Measurements from ENCODE around the gene SLC35E2B.
"Not testable (repeated sequence)": the region's sequence is repeated elsewhere in the genome, so short reads cannot be mapped to it uniquely, and the experiment has no call there.

Gene SLC35E2B

DNA sequence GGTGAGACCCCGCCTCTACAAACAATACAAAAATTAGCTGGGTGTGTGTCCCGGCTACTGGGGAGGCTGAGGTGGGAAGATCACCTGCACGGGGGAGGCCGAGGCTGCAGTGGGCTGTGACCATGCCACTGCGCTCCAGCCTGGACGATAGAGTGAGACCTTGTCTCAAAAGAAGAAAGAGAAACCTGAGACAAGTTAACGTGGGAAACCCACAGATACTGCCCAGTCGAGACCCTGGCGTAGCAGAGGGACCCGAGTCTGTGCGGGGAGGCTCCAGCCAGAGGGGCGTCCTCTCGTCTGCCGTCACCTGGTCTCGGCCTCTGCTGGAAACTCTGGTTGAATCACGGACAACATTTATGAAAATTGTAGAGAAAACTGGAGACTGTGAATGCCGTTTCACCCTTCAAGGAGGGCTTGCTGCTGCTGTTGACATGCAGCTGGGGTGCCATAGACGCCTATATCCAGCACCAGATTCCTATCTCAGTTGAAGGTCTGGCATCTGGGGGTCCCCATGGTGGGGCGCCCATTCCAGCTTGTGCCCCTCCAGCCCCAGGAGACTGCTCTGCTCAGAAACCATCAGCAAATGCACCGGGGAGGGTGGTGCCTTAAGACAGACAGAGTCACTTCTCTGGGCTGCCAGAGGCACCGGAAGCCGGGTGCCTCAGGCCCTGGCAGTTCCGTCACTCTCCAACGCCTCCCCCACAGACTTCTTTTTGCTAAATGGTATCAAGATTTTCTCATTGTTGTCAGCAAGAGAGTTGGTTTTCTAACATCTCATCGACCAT, 20.2 kb downstream of the SLC35E2B start:
- no peak for DNase-seq

- no peak for DNase-seq
Measured at GRCh38 chr1:1671365-1672119, 21.1 kb downstream of the SLC35E2B start.

DNA sequence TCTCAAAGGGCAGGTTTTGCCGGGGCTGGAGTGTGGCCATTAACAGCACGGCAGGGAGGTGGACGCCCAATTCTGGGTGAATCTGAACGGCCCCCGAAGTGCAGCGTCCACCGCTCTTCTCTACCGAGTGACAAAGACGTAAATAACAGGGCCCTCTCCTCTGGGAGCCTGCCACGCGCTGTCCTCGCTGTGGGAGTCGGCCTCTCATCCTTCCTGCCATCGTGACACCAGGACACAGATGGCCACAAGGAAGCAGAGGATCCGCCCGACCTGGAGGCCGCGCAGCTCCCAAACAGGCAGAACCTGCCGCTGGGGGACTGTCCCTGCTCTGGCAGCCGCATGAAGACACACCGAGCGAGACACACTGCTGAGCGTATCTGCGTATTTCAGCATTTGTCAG, 21.7 kb downstream of the SLC35E2B start:
- no peak for DNase-seq

DNA sequence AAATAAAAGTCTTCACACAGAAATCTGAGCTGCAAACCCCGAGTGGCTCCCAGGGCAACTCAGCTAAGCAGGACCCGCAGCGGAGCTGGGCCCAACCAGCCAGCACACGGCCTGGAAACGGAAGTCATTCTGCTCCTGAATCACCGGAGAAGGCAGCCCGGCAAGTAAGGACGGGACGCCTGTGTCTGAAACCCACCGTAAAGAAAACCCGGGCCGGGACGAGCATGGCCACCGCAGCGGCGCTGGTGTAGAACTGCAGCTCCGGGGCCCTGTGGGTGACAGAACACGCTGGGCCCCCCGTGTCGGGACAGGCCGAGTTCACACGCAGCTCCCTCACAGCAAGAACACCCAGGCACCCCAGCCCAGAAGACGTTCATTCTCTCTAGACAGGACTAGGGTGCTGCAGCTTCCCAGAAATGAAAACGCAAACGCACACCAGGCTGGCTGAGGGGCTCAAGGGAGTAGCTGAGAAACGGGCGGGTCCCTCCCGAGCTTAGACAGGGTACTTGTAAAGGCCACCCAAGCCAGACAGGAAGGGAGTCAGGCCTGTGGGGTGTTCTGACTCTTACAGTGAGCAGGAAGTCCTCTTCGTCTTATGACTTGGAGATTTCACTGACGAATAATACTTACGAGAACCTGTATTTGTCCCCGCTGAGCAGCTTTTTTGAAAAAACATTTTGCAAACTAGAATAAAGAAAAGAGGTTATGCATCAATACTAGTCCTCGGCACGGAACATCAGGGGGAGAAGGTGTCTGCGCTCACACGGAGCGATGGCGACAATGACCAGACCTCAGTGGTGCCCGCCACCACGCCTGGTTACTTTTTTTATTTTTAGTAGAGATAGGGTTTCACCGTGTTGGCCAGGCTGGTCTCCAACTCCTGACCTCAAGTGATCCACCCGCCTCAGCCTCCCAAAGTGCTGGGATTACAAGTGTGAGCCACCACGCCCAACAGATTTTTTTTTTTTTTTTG, 22.8 kb downstream of the SLC35E2B start:
- no peak for DNase-seq

DNA sequence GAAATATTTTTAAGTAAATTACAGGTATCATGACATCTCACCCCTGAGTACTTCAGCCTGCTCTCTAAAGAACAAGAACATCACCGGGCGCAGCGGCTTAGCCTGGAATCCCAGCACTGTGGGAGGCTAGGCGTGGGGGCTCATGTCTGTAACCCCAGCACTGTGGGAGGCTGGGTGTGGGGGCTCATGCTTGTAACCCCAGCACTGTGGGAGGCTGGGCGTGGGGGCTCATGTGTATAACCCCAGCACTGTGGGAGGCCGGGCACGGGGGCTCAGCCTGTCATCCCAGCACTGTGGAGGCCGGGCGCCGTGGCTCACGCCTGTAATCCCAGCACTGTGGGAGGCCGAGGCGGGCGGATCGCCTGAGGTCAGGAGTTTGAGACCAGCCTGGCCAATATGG, 26.1 kb downstream of the SLC35E2B start:
- no peak for DNase-seq

GRCh38 chr1:1665815-1666251, 26.8 kb downstream of the SLC35E2B start:
- no peak for DNase-seq

DNA sequence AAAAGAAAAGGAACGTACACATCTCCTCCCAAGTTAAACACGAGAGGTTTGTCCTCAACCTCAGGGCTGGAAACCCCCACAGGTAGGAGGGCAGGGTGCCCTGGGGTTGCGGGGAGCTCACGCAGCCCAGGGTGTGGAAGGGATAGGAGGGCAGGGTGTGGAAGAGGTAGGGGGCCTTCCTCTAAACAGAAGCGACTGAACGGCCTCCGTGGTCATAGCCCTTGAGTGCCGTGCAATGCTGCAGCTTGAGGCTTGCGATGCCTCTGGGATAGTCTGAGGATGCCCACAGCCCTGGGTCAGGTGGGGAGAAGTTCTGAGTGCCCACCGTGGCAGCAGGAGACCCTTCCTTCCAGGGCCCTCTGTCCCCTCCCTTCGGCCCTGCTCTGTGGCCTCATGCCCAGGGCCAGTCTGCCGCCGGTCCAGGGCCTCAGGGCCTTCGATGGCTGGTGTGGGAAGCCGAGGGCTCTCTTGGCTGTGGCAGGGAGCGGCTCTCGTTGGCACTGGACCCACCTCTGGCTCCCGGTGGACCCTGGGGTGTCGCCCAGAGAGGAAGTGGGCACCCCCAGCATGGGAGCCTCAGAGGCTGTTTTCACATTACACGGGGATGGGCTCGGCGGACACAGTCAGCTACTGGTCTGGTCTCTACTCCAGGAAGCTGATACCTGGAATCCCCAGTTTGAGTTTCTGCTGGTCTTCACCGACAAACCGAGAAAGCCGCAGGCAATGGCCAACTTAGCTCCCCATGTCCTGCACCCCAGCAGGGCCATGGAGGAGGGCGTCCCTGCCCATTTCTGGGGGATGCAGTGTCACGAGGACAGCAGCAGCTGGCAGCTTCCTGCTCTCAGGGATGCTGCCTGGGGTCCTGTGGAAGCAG, 27.4 kb downstream of the SLC35E2B start:
- no peak for DNase-seq

DNA sequence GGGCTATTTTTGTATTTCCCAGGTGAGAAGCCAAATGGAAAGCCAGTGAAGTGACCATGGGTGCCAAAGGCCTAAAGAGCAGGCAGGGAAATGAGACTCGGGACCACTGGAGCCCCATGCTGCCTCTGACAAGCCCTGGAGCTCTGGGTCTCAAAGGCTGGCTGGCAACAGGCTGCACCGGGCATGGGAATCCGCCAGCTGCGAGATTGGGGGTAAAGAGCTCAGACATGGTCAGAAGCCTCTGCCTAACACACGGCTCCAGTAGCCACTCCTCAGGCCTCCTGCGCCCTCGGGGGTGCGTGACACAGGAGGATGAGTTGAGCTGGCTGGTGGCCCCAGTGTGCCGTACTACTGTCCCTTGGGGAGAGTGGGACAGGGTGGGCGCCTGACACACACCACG, 28.3 kb downstream of the SLC35E2B start:
- not testable (repeated sequence) for DNase-seq

DNA sequence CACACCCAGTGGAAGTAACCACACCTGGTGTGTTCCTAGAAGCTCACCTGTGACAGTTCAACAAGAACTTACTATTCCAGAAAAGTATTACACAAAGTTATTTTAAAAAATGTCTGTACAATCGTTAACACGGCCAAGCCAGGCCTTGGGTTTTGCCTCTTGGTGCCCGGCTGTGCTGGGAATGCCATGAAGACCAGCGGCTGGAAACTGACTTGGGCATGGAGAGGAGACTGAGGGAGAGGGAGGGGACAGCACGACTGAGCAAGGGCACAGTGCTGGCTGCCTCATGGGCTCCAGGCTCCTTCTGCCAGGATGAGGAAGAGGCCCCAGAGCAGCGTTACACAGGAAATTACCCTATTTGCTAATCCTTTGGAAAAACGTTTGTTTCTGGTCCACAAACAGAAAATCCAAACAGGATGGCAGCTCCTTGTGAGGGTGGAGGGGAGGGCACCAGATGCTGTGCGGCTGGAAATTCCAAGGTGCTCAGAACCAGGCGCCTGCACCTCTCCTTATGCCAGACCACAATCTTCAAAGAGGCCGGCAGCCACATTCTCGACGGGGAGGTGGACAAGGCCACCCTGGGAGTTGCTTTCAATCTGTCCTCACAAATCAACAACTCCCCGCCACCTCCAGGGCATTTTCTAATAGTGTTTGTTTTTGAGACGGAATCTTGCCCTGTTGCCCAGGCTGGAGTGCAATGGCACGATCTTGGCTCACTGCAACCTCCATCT, 29.6 kb downstream of the SLC35E2B start:
- DNase-seq, result not testable (repeated sequence)

GRCh38 chr1:1662392-1662791, 30.2 kb downstream of the SLC35E2B start:
- DNase-seq, result not testable (repeated sequence)

DNA sequence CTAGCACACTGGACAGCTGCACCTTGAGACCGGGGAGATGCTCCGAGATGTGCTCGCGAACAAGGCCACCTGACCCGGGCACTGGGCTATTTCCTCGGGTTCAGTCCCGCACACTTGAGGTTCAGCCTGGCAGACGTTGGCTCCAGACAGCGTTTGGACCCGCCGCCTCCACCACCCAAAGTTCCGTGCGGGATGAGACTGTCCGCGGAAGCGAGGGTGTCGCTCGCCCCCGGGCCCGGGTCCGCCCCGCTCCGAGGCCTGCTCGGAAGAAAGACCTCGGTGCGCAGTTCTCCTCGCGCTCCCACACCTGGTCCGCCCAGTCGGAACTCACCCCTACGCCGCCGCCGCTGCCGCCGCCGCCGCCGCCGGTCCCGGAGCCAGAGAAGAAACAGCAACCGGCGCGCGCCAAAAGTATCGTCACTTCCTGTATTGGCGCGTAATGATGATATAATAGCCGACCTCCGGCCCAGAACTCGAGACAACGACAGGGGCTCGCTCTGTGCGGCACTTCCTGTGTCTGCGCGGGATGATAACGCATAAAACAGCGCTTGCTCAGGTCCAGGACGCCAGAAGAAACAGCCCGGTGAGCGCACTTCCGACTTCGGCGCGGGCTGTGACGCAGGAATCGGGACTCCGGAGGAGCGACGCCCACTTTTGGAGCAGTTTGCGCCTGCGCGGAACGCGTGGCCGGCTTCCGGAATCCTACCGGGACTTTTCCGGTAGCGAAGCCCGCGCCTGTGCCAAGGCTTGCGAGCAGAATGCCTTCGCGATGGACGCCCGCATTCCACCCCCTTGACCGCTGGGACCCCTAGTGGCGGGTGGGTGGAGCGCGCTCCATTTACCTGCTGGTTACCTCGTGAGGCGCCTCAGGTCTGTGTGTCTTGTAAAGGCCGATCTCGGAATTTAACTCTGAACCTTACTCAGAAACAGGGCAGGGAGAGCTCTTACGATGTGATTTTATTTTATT, 33.7 kb downstream of the SLC35E2B start, which contains the start of gene CDK11B:
Gene CDK11B (minus strand): TSS at position 422 of the 967 bp plus-strand sequence. CDS start 1,519 bp downstream, outside the sequence.
- peak; percentile 99 for DNase-seq

DNA sequence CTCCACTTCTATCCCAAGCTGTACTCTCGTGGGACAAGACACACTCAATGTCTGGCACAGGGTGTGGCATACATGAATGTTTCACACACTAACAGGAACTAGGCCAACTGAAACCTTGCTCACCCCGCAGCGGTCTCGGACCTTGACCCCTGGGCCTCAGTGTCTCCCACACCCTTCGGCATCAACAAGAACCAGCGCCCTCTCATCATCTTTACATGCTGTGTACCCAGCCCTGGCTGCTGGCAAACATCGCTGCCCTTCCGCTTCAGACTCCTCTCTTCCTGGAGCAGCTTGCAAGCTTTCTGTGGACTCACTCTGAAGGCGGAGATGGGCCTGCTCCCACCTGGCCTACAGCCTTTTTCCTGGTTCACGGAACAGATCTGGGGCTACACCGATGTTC, 44.3 kb downstream of the SLC35E2B start:
- DNase-seq, result not testable (repeated sequence)

DNA sequence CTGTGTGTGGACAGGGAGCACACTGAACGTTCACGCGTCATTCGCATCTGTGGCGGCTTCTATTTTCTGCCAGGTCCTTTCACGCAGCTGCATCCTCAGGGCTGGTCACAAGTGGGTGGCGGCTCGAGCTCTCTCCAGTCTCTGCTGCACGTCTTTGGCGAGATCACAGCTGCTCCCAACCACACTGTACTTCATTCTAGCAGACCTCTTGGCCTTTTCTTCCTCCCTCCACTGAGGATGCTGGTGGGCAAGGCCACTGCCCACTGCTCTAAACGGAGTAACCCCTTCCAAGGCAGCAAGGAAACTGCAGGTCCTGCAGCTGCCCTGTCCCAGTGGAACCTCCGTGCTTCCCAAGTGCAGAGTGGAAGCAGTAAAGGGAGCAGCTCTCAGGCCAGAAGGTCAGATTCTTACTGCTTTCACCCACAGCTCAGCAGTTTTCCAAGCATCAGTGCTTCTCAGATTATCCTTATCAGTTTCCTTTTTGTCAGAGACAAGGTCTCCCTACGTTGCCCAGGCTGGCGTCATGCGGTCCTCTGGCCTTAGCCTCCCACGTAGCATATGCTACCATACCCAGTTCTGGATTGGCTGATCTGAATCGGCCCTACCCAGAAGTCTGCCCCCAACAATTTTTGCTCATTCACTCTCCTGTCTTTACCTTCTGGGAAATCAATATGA, 44.9 kb downstream of the SLC35E2B start:
- not testable (repeated sequence) for DNase-seq

DNA sequence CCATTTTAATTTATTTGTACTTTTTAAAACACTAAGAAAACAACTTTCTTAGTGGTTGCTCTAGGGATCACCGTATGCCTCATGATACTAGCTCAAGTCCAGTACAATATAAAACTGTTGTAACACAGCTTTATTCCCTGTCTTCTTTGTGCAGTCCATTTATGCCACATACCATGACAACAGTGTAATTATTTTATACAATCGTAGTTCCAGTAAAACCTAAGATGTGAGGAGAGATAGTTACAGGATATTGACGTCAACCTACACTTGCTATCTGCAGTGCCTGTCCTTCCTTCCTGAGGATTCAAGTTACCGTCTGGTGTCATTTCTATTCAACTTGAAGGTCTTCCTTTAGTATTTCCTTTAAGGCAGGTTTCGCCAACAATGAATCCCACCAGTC, 46.3 kb downstream of the SLC35E2B start:
- not testable (repeated sequence) for DNase-seq

- DNase-seq, result not testable (repeated sequence)
Measured at GRCh38 chr1:1640711-1641461, 51.7 kb downstream of the SLC35E2B start.

GRCh38 chr1:1640081-1640480, 52.5 kb downstream of the SLC35E2B start:
- DNase-seq, result not testable (repeated sequence)

DNA sequence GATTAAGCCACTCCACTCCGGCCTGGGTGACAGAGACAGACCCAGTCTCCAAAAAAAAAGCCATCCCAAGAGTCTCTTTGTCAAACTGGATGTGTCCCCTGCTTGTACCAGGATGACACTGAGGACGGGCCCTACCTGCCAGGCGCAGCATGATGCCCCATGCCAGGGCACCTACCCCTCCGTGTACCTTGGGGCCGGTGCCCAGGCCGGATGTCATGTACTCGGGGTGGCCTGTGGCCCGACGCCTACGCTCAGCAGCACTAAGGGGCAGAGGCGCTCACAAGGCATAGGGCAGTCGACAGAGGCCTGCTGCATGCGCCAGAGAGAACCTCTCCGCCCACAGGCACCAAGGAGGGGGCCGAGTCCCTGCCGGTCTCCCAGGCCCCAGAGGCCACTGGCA, 53.2 kb downstream of the SLC35E2B start:
- not testable (repeated sequence) for DNase-seq

DNA sequence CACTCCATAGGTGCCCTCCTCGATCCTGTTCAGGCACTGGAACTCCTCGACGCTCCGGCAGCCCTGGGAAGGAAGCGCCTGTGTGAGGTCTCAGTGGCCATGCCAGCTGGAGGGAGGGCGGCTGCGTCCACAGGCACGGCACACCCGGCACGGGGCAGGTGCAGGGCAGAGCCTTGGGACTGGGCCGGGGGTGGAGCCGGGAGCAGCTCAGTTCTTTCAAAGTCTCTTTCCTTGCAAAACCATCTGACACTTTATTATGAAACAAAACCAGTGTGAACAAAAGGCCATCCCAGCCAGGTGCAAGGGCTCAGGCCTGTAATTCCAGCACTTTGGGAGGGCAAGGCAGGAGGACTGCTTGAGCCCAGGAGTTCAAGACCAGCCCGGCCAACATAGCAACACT, 54.1 kb downstream of the SLC35E2B start:
- not testable (repeated sequence) for DNase-seq
